Liver (tissue), 3 donors: ENCODE data around the gene RPS29.

ENCODE experiments used
- ATF3 ChIP-seq: IDR thresholded peaks from 2 replicates; pipeline ENCODE4 v1.6.1; 2016; ENCODE audit warnings: antibody characterized with exemption
- GABPA ChIP-seq, 2 donors: IDR thresholded peaks in 1 of 2; conservative IDR thresholded peaks in 1 of 2; 2 replicates each; pipeline ENCODE4 v1.6.1; 2016; ENCODE audit warnings: antibody characterized with exemption in 2 of 2, mild to moderate bottlenecking in 1 of 2, moderate library complexity in 1 of 2
- JUND ChIP-seq, 2 donors: IDR thresholded peaks; 2 replicates each; pipeline ENCODE4 v1.6.1; 2016; ENCODE audit warnings: antibody characterized with exemption in 2 of 2
- RAD21 ChIP-seq, 2 donors: IDR thresholded peaks; 2 replicates each; pipeline ENCODE4 v1.6.1; 2016; ENCODE audit warnings: antibody characterized with exemption in 2 of 2, mild to moderate bottlenecking in 2 of 2
- REST ChIP-seq: IDR thresholded peaks from 2 replicates; pipeline ENCODE4 v1.6.1; 2016; ENCODE audit warnings: antibody characterized with exemption, mild to moderate bottlenecking
- SP1 ChIP-seq: IDR thresholded peaks from 2 replicates; pipeline ENCODE4 v1.6.1; 2018; ENCODE audit warnings: antibody characterized with exemption, mild to moderate bottlenecking
- TAF1 ChIP-seq: conservative IDR thresholded peaks from 2 replicates; pipeline ENCODE4 v1.6.1; 2016; ENCODE audit warnings: antibody characterized with exemption, mild to moderate bottlenecking
- TF ChIP-seq, protein P1 (sequence below): fragments of 150-350 bp; IDR thresholded peaks from 2 replicates; pipeline ENCODE4 v1.5.1; 2017; ENCODE audit warnings: improper control_type of control experiment, low read depth, low read length; ENCODE audit not compliant: missing input control
- TF ChIP-seq, protein P2 (sequence below): IDR thresholded peaks from 2 replicates; pipeline ENCODE4 v1.6.1; 2016; ENCODE audit warnings: antibody characterized with exemption
- donor health status: healthy.
- donor health status: healthy.

GRCh38 chr14:49546766-49547165 lies 39.4 kb downstream of the RPS29 start:
- TF ChIP-seq, protein P1, sequence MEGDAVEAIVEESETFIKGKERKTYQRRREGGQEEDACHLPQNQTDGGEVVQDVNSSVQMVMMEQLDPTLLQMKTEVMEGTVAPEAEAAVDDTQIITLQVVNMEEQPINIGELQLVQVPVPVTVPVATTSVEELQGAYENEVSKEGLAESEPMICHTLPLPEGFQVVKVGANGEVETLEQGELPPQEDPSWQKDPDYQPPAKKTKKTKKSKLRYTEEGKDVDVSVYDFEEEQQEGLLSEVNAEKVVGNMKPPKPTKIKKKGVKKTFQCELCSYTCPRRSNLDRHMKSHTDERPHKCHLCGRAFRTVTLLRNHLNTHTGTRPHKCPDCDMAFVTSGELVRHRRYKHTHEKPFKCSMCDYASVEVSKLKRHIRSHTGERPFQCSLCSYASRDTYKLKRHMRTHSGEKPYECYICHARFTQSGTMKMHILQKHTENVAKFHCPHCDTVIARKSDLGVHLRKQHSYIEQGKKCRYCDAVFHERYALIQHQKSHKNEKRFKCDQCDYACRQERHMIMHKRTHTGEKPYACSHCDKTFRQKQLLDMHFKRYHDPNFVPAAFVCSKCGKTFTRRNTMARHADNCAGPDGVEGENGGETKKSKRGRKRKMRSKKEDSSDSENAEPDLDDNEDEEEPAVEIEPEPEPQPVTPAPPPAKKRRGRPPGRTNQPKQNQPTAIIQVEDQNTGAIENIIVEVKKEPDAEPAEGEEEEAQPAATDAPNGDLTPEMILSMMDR, result no peak
- TF ChIP-seq JUND (IDR thresholded peaks at IDR 0.05) (no peak), TAF1 (no peak), SP1 (no peak), REST (no peak), ATF3 (no peak), RAD21 (IDR thresholded peaks at IDR 0.05) (no peak), GABPA (IDR thresholded peaks at IDR 0.05 in 1 of 2, conservative IDR thresholded peaks at IDR 0.05 in 1 of 2) (no peak)
- TF ChIP-seq, protein P2, sequence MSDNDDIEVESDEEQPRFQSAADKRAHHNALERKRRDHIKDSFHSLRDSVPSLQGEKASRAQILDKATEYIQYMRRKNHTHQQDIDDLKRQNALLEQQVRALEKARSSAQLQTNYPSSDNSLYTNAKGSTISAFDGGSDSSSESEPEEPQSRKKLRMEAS, result no peak
